Measurements from ENCODE around the gene RPL10A. TPM values are rescaled to one million over a fixed set of nuclear protein-coding genes. Genes with fewer than 3 reads are reported as not detected.
A peak's percentile ranks its signal among the peaks of the same experiment; 100 is the strongest.

RPL10A gene
- total and polyA plus RNA-seq, 8 donors: 858 to 2,634 (median 2,475) TPM

DNA sequence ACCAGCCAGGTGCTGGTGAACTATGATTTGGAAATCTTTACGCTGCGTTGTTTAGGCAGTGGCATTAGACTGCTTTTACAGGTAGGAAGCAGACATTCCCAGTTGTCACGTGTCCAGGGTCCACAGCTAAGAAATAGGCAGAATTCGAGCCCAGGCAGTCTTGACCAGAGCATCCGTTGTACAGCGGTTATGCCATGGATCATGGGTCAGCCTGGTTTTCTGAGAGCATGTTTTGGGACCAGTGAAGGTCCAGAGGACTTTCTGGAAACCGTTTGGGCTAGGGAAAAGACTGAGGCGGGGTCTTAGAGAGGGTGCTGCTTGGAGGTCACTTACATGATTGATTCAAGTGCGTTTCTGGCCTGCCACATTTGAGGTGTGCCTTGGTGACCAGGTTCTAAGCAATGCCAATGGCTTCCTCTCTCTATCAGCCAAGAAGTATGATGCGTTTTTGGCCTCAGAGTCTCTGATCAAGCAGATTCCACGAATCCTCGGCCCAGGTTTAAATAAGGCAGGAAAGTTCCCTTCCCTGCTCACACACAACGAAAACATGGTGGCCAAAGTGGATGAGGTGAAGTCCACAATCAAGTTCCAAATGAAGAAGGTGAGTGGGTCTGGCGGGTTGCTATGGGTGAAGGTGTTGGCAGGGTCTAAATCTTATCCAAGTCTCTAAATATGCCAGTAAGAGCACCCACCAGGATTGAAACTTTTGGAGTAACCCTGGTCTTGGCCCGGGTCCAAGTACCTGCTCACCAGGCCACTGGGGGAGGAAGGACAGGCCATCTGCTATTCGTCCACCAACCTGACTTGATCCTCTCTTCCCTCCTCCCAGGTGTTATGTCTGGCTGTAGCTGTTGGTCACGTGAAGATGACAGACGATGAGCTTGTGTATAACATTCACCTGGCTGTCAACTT is 1.8 kb downstream of the RPL10A start:
- Histone ChIP-seq H3K4me1 (peaks cover 15 to 43% of the 10 kb centered on the region in 2 donors), H3K27ac (peak overlapping the region in 1 of 2 donors; percentile 87), H3K36me3 (peaks cover 0 to 66% of the 10 kb centered on the region in 2 donors), H3K27me3 (no peaks in the 10 kb centered on the region), H3K4me3 (peak overlapping the region; percentile 81 to 90), H3K9me3 (no peaks in the 10 kb centered on the region)
- no peak for TF ChIP-seq CTCF (IDR thresholded peaks at IDR 0.05)
- intact Hi-C loops (cut with DNase I): no loop called here
- DNase-seq (no peak), ATAC-seq (no peak)

DNA sequence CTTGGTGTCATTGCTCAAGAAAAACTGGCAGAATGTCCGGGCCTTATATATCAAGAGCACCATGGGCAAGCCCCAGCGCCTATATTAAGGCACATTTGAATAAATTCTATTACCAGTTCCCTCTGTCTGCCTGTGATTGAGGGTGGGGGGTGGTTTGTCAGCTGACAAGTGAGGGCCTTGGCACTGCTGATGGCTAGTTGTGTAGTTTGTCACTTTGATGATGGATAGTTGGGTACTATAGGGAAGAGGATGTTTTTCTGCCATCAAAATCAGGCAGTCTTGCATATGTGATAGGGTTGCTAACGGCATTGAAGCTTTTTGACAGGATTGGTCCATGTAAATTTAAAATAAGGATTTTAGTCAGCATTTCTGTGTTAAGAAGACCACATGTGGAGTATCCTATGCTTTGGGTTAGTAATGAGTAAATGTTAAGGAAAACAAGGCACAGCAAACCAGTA is 2.5 kb downstream of the RPL10A start:
- peaks cover 0 to 66% of the 10 kb centered on the region in 2 donors for H3K36me3 ChIP-seq
- peak overlapping the region in 1 of 2 donors; percentile 90 for H3K4me3 ChIP-seq
- no peak overlapping the region for H3K27ac ChIP-seq
- no peak for TF ChIP-seq CTCF (IDR thresholded peaks at IDR 0.05)
- DNase-seq (no peak), ATAC-seq (no peak)
- H3K27me3 ChIP-seq: no peaks in the 10 kb centered on the region
- no peaks in the 10 kb centered on the region for H3K9me3 ChIP-seq
- peaks cover 15 to 43% of the 10 kb centered on the region in 2 donors for H3K4me1 ChIP-seq
- intact Hi-C loops (cut with DNase I): no loop called here

- no peaks in the 10 kb centered on the region for H3K9me3 ChIP-seq
- no peak overlapping the region for H3K27ac ChIP-seq
- intact Hi-C loops (cut with DNase I): no loop called here
- H3K4me1 ChIP-seq: peaks cover 15 to 43% of the 10 kb centered on the region in 2 donors
- no peak for ATAC-seq
- peak overlapping the region in 1 of 2 donors; percentile 90 for H3K4me3 ChIP-seq
- H3K36me3 ChIP-seq: peaks cover 0 to 66% of the 10 kb centered on the region in 2 donors
- no peak for DNase-seq
- H3K27me3 ChIP-seq: no peaks in the 10 kb centered on the region
- no peak for TF ChIP-seq CTCF (IDR thresholded peaks at IDR 0.05)
Measured at GRCh38 chr6:35471836-35472345, 3.7 kb downstream of the RPL10A start.

- Histone ChIP-seq H3K36me3 (peaks cover 0 to 67% of the 10 kb centered on the region in 2 donors), H3K27ac (no peak overlapping the region), H3K4me3 (no peak overlapping the region), H3K27me3 (no peaks in the 10 kb centered on the region), H3K9me3 (no peaks in the 10 kb centered on the region), H3K4me1 (peaks cover 15 to 38% of the 10 kb centered on the region in 2 donors)
- DNase-seq (no peak), ATAC-seq (no peak)
- TF ChIP-seq CTCF (IDR thresholded peaks at IDR 0.05): no peak
- intact Hi-C loops (cut with DNase I): no loop called here
Measured at GRCh38 chr6:35473075-35473849, 5.1 kb downstream of the RPL10A start.

GRCh38 chr6:35473850-35474130 is 5.6 kb downstream of the RPL10A start:
- Histone ChIP-seq H3K4me1 (peaks cover 15 to 36% of the 10 kb centered on the region in 2 donors), H3K4me3 (no peak overlapping the region), H3K36me3 (peaks cover 0 to 72% of the 10 kb centered on the region in 2 donors), H3K27ac (no peak overlapping the region), H3K9me3 (no peaks in the 10 kb centered on the region), H3K27me3 (no peaks in the 10 kb centered on the region)
- intact Hi-C loops (cut with DNase I): no loop called here
- TF ChIP-seq CTCF (IDR thresholded peaks at IDR 0.05): no peak
- DNase-seq (no peak), ATAC-seq (no peak)

Measured in left lung (tissue), 10 donors.